ENCODE results near the gene PRDM7.
A peak's percentile ranks its signal among the peaks of the same experiment; 100 is the strongest.
"Not testable (repeated sequence)": the region's sequence is repeated elsewhere in the genome, so short reads cannot be mapped to it uniquely, and the experiment has no call there.

Gene PRDM7

GRCh38 chr16:90070440-90070839 lies 6.7 kb downstream of the PRDM7 start:
- no peak for ATAC-seq

DNA sequence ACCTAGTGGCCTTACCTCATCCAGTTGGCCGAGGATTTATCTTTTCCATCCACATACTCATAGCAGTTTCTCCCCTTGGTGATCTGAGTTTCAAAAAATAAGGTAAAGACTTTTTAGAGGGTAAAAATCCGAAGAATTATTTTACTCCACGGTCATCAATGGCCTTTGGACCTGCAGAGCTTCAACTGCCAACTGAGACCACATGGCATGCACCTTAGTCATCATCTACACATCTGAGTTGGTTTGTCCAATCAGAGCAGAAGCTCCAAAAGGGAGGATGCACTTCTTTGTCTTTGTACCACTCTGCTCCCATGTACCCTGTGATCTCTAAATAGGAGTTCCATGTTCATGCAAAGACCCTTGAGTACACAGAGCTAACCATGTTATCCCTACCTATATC lies 15.7 kb downstream of the PRDM7 start:
- ATAC-seq, result no peak

GRCh38 chr16:90057738-90058173 lies 19.4 kb downstream of the PRDM7 start:
- ATAC-seq, result peak; percentile 93 to 98

DNA sequence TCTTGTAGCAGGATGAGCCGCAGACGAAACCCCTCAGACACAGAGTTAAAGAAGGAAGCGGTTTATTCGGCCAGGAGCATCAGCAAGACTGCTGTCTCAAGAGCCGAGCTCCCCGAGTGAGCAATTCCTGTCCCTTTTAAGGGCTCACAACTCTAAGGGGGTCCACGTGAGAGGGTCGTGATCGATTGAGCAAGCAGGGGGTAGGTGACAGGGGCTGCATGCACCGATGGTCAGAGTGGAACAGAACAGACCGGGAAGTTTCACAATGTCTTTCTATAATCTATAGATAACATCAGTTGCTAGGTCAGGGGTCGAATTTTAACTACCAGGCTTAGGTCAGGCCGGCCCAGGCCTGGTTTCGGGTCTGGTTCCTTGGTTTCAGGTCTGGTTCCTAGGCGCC lies 20.6 kb downstream of the PRDM7 start:
- not testable (repeated sequence) for ATAC-seq

- no peak for ATAC-seq
These were observed 21.8 kb downstream of the PRDM7 start for GRCh38 chr16:90055371-90055770.

GRCh38 chr16:90054554-90054953 lies 22.6 kb downstream of the PRDM7 start:
- ATAC-seq, result no peak

DNA sequence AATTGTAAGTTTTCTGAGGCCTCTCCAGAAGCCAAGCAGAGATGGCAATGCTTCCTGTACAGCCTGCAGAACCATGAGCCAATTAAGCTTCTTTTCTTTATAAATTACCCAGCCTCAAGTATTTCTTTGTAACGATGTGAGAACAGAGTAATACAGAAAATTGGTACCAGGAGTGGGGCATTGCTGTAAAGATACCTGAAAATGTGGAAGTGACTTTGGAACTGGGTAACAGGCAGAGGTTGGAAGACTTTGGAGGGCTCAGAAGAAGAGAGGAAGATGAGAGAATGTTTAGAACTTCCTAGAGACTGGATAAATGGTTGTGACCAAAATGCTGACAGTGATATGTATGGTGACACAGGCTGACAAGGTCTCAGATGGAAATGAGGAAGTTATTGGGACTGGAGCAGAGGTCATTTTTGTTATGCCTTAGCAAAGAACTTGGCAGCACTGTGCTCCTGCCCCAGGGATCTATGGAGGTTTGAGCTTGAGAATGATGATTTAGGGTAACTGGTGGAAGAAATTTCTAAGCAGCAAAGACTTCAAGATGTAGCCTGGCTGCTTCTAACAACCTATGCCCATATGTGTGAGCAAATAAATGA lies 23.1 kb downstream of the PRDM7 start:
- no peak for ATAC-seq

DNA sequence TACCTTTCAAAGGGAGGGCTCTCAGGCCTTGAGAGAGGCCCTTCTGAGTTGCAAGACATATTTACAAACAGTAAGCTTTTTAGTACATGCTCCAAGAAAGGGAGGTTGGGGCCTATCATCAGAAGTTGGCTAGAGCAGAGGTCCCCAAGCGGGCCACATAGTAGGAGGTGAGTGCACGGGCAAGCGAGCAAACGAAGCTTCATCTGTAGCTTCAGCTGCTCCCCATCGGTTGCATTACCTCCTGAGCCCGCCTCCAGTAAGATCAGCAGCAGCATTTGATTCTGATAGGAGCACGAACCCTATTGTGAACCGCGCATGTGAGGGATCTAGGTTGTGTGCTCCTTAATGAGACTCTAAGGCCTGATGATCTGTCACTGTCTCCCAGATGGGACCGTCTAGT lies 26.2 kb downstream of the PRDM7 start:
- no peak for ATAC-seq

GRCh38 chr16:90048737-90049330 lies 28.3 kb downstream of the PRDM7 start:
- no peak for ATAC-seq

DNA sequence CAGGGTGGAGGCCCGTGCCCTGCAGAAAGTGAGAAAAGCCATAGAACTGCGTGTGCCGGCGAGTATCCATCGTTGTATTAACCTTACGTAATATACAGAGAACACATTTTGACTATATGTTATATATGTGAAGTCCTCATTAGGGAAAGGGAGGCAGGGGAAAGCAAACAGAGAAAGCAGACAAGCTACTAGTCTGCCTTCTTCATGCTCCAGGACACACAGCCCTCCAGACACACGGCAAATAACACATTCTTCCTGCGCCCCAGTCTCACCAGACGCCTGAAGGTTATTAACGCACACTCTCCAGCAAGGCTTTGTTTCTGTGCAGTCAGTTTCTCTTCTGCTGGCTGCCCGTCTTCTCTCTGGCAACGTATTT lies 28.8 kb downstream of the PRDM7 start:
- no peak for ATAC-seq

GRCh38 chr16:90047714-90048346 lies 29.3 kb downstream of the PRDM7 start:
- ATAC-seq, result no peak

GRCh38 chr16:90046971-90047713 lies 30.0 kb downstream of the PRDM7 start:
- no peak for ATAC-seq

DNA sequence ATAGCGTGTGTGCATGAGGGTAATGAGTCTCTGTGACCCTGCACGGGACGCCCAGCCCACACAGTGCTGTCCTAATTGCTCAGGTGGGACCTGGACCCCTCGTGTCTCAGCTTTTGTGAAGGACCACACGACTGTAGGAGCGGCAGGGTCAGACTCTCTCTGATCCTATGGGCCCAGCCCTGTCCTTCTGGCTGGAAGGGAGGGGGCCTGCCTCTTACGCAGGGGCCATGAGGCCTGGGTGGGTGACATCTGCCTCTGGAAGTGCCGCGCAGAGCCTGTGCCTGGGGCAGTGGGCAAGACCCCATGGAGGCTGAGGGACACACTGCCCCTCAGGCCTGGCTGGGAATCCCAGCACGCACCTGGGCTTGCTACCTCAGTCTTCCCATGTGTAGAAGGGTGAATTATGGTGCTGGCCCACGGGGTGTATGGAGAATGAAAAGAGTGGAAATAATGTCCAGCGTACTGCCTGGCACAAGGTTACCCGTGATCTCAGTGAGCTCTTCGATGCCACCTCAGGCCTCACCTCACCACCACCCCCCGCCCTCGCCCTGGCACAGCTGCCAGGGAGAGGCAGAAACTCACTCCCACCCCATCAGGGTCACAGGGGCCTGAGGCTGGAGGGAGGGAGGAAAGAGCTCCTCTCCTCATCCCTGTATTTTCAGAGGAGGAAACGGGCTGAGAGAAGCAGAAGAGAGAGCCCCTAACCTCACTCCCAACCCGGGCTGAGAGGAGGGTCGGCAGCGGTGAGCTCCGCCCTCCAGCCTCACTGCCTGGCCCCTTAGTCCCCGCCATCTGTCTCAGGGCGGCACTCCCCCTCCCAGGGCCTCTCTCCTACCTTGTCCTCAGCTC lies 30.8 kb downstream of the PRDM7 start:
- no peak for ATAC-seq

DNA sequence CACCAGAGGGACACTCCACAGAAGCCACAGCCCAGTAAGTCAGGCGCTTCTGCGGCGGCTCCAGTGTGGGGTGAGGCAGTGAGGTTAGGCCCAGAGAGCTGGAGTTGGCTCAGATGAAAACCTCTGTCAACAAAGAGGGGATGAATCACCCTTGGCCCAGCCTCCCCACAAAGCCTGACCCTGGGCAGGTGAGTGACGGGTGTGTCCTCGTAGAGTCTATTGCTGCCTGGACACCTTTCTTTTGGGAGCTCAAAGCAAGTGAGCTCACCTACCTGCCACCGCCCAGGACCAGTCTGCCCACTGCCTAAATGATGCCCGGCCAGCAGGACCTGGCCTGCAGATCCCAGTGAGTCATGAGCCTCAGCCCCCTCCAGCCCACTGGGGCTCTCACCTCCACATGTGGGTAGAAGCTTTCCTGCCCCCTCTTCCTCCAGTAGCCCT lies 33.0 kb downstream of the PRDM7 start:
- peak in 1 of 2 donors; percentile 13 for ATAC-seq

- no peak for ATAC-seq
These were observed 33.6 kb downstream of the PRDM7 start for GRCh38 chr16:90043526-90043925.

DNA sequence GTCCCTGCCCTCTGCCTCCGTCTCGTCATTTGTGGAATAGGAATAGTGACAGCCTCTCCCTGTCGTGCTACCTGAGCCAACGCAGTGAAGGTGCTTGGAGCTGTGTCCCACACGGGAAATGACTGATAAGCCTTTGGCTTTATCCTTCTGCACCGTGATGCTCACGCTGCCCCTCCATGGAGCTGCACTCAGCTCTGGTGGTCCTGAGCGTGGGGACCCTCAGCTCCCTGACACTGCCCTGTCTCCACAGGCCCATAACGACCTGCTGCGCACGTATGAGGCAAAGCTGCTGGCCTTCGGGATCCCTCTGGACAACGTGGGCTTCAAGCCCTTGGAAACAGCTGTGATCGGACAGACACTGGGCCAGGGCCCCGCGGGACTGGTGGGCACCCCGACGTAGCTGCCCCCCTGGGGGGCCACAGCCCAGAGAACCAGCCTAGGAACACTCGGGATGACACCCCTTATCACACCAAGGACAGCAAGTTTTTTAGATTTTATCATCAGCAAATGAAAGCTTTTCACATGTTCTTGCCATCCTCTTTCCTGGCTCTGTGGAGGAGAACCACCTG lies 34.1 kb downstream of the PRDM7 start:
- no peak for ATAC-seq

DNA sequence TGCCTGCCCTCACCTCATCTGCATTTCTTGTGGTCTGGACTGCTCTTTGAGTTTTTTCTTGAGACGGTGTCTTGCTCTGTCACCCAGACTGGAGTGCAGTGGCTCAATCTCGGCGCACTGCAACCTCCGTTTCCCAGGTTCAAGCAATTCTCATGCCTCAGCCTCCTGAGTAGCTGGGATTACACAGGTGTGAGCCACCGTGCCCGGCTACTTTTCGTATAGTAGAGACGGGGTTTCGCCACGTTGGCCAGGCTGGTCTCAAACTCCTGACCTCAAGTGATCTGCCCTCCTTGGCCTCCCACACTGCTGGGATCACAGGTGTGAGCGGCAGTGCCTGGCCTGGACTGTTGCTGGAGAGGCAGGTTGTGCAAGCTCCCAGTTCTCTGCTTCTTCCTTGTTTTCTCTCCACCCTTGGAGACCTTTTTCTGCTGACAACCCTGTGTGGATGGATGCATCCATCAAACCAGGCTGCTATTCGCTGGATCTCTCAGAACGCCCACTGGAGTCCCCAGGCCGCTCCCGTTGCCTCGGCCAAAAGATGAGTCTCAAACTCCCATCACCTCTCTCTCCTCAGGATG lies 35.1 kb downstream of the PRDM7 start:
- ATAC-seq, result no peak

GRCh38 chr16:90040152-90041023 lies 36.7 kb downstream of the PRDM7 start:
- ATAC-seq, result no peak

DNA sequence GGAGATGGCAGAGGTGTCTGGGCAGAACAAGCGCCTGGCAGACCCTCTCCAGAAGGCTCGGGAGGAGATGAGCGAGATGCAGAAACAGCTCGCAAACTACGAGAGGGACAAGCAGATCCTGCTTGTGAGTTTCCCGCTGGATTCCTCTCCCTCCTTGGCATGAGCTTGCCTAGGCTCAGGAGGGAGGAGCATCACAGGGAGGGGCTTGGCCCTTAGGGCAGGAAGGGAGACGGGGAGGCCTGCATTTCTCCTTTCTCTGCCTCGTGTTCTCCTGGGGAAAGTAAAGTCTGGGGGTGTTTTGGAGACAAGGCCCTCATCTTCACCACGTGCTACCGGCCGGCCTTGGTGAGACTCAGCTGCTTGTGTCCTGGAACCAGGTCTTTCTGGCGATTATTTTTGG lies 39.9 kb downstream of the PRDM7 start:
- no peak for ATAC-seq

GRCh38 chr16:90035902-90036301 lies 41.2 kb downstream of the PRDM7 start:
- ATAC-seq, result no peak

DNA sequence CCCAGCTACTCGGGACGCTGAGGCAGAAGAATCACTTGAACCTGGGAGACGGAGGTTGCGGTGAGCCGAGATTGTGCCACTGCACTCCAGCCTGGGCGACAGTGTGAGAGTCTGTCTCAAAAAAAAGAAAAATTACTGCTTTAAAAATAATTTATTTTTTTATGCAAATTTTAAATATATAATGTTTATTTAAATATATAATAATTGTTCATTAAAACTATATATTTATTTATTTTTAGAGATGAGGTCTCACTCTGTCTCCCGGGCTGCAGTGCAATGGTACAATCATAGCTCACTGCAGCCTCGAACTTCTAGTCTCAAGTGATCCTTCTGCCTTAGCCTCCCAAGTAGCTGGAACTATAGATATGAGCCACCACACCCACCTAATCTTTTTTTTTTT lies 42.6 kb downstream of the PRDM7 start:
- no peak for ATAC-seq

Data from activated CD4-positive, CD25-positive, alpha-beta regulatory T cell treated with anti-CD3 and anti-CD28 coated beads, Interleukin-2, amount 50 U/mL, for 24 hours (primary cell).